K562 (cell line): ENCODE measurements around the gene PDE1C. TPM values are rescaled to one million over a fixed set of nuclear protein-coding genes. Genes with fewer than 3 reads are reported as not detected.

ENCODE experiments used
- ATAC-seq: fragments of 200-7000 bp; cut with Tn5 transposase; 3 replicates; pipeline ENCODE4 v1.9.1; 2020; ENCODE audit warnings: moderate library complexity
- BruUV-seq: library from RNA; stranded (reverse); fragments of 400-500 nt; replicated peaks from 2 replicates; lab custom pipeline; 2021; lab: Mats Ljungman, UMichigan
- CTCF ChIA-PET: fragments of 300-600 bp; formaldehyde crosslinking; extraction: SDS; loops from one replicate; lab custom pipeline; 2021; ENCODE audit warnings: low intra/inter-chr PET ratio; lab: Yijun Ruan, JAX
- POLR2A ChIA-PET: fragments of 300-600, 350-650 bp; sonication (Branson Sonifier 250); formaldehyde crosslinking; extraction: SDS; loops from one replicate; lab custom pipeline; 2021; ENCODE audit warnings: antibody characterized with exemption, inconsistent platforms; lab: Yijun Ruan, JAX
- DNase-seq, 4 experiments: peaks; one replicate each; pipeline versions ENCODE4 v3.0.0 to v3.0.0-alpha.2; 2011 to 2018; ENCODE audit warnings: low spot score in 3 of 4, mixed read lengths in 3 of 4; ENCODE audit errors: extremely low read depth in 1 of 4
- FAIRE-seq: peaks from 2 replicates; lab custom pipeline; 2011; peaks lifted over from hg19 to GRCh38; lab: Jason Lieb, UNC
- H2AFZ ChIP-seq: 2 replicates; pipeline ENCODE4 v1.6.0; 2011; ENCODE audit warnings: low read depth, low read length, control low read depth, inconsistent platforms
- H3K27ac ChIP-seq: fragments of 200-600 bp; 3 replicates; pipeline ENCODE4 v1.8.0; 2011; ENCODE audit warnings: low read depth, mild to moderate bottlenecking, control low read depth, inconsistent platforms, low read length, moderate library complexity, mixed read lengths; ENCODE audit errors: extremely low read depth
- H3K27me3 ChIP-seq, 2 experiments: fragments of 300-600 bp in 1 of 2; 2 replicates in 1 of 2; 3 replicates in 1 of 2; pipeline versions ENCODE4 v1.6.0 to v1.8.0; 2011; ENCODE audit warnings: inconsistent platforms in 2 of 2, low read length in 2 of 2, mild to moderate bottlenecking in 1 of 2, mixed read lengths in 1 of 2, moderate library complexity in 1 of 2; ENCODE audit not compliant: control insufficient read depth in 2 of 2, insufficient read depth in 2 of 2
- H3K36me3 ChIP-seq: fragments of 300-600 bp; 3 replicates; pipeline ENCODE4 v1.8.0; 2011; ENCODE audit warnings: mild to moderate bottlenecking, low read length, inconsistent platforms; ENCODE audit not compliant: control insufficient read depth, insufficient read depth
- H3K4me1 ChIP-seq, 2 experiments: fragments of 200-600 bp in 1 of 2; replicated peaks in 1 of 2; 2 replicates in 1 of 2; 3 replicates in 1 of 2; pipeline versions ENCODE4 v1.5.1 to v1.8.0; 2011; ENCODE audit warnings: inconsistent platforms in 2 of 2, low read length in 2 of 2, mild to moderate bottlenecking in 1 of 2, mixed read lengths in 1 of 2, moderate library complexity in 1 of 2; ENCODE audit not compliant: control insufficient read depth in 2 of 2, insufficient read depth in 2 of 2
- H3K4me2 ChIP-seq: 2 replicates; pipeline ENCODE4 v1.6.1; 2011; ENCODE audit warnings: low read length, control low read depth, inconsistent platforms, mixed read lengths; ENCODE audit not compliant: insufficient read depth
- H3K4me3 ChIP-seq: fragments of 200-600 bp; sonication (generic), shearing (Covaris generic); 2 replicates; pipeline ENCODE4 v1.5.1; 2016; ENCODE audit warnings: control low read depth, inconsistent platforms
- H3K79me2 ChIP-seq: fragments of 200-600 bp; 3 replicates; pipeline ENCODE4 v1.8.0; 2011; ENCODE audit warnings: low read length, inconsistent platforms; ENCODE audit not compliant: control insufficient read depth, insufficient read depth
- H3K9ac ChIP-seq, 2 experiments: 2 replicates each; pipeline versions ENCODE4 v1.6.0 to v1.6.1; 2011; ENCODE audit warnings: low read depth in 2 of 2, low read length in 2 of 2, control low read depth in 1 of 2, inconsistent platforms in 1 of 2, mild to moderate bottlenecking in 1 of 2, mixed read lengths in 1 of 2; ENCODE audit not compliant: insufficient read depth in 1 of 2
- H3K9me1 ChIP-seq: one replicate; pipeline ENCODE4 v1.6.0; 2011; ENCODE audit warnings: inconsistent platforms, mild to moderate bottlenecking, low read length, moderate library complexity; ENCODE audit not compliant: control insufficient read depth, insufficient read depth
- H3K9me3 ChIP-seq: replicated peaks from 2 replicates; pipeline ENCODE4 v1.5.1; 2011; ENCODE audit warnings: low read depth, low read length, inconsistent platforms; ENCODE audit not compliant: control insufficient read depth, insufficient read depth
- H4K20me1 ChIP-seq: replicated peaks from 2 replicates; pipeline ENCODE4 v1.6.1; 2011; ENCODE audit warnings: low read length, inconsistent platforms, mixed read lengths; ENCODE audit not compliant: control insufficient read depth, insufficient read depth
- ARNT ChIP-seq, 2 experiments: fragments of 450-650 bp; IDR thresholded peaks; 2 replicates each; pipeline ENCODE4 v1.6.1; 2016; ENCODE audit warnings: mild to moderate bottlenecking in 1 of 2
- ATF1 ChIP-seq, 2 experiments: fragments of 450-650 bp in 1 of 2; IDR thresholded peaks; 2 replicates each; pipeline ENCODE4 v1.6.1; 2016; ENCODE audit warnings: missing compliant biosample characterization in 1 of 2, missing genetic modification characterization in 1 of 2
- CAMTA2 ChIP-seq: fragments of 250-450 bp; sonication (Bioruptor Pico); conservative IDR thresholded peaks from 2 replicates; pipeline ENCODE4 v1.5.1; 2022
- EGR1 ChIP-seq: fragments of 450-650 bp; conservative IDR thresholded peaks from 2 replicates; pipeline ENCODE4 v1.6.1; 2017; ENCODE audit warnings: mild to moderate bottlenecking
- GTF2F1 ChIP-seq: IDR thresholded peaks from 2 replicates; pipeline ENCODE4 v1.6.1; 2011; ENCODE audit warnings: low read depth, low read length, improper control_type of control experiment
- HMBOX1 ChIP-seq: sonication (generic); IDR thresholded peaks from 2 replicates; pipeline ENCODE4 v1.6.1; 2016
- NFIC ChIP-seq: fragments of 450-650 bp; IDR thresholded peaks from 2 replicates; pipeline ENCODE4 v1.6.1; 2017; ENCODE audit warnings: mild to moderate bottlenecking, inconsistent platforms
- TAL1 ChIP-seq: fragments of 450-650 bp; IDR thresholded peaks from 2 replicates; pipeline ENCODE4 v1.6.1; 2016; ENCODE audit warnings: mild to moderate bottlenecking
- XRCC3 ChIP-seq: fragments of 450-650 bp; IDR thresholded peaks from 2 replicates; pipeline ENCODE4 v1.6.1; 2017; ENCODE audit warnings: mild to moderate bottlenecking, moderate library complexity
- ZNF165 ChIP-seq: fragments of 250-450 bp; sonication (Bioruptor Pico); IDR thresholded peaks from 2 replicates; pipeline ENCODE4 v1.4.0; 2020; ENCODE audit warnings: borderline replicate concordance
- ZNF384 ChIP-seq: IDR thresholded peaks from 2 replicates; pipeline ENCODE4 v1.6.1; 2012; ENCODE audit warnings: low read depth, low read length, improper control_type of control experiment
- WGBS: fragments of 100-300 bp; shearing (Covaris generic); methylation state at CpG from one replicate; pipeline ENCODE4 v1.1.6; 2016; ENCODE audit warnings: low coverage, mixed read lengths; ENCODE audit not compliant: insufficient coverage; ENCODE audit errors: missing lambda C conversion rate; 5-methylcytosine and 5-hydroxymethylcytosine counted together
- in situ Hi-C: fragments of 300-500 bp; cut with MboI; formaldehyde crosslinking; loops from 4 replicates; pipeline ENCODE4 v1.15.0; 2018; ENCODE audit warnings: inconsistent platforms, mixed read lengths
- intact Hi-C: fragments of 100-400 bp; cut with micrococcal nuclease; formaldehyde crosslinking; loops from 2 replicates; pipeline ENCODE4 v1.14.2; 2022
- polyA plus RNA-seq, 8 experiments: library from polyadenylated mRNA; depleted of rRNA in 4 of 8; stranded (reverse) in 5 of 8; unstranded in 3 of 8; fragments of >200 nt; fragmentation: Nextera tagmentation in 2 of 8; fragmentation: Illumina TruSeq in 1 of 8; extraction: Ambion mirVana in 2 of 8; extraction: Trizol in 1 of 8; gene quantifications; 2 replicates each; pipeline versions ENCODE4 v1.2.1 to v1.2.3, GENCODE V29; 2011 to 2014; ENCODE audit warnings: inconsistent platforms in 1 of 8, missing spikeins in 1 of 8
- total RNA-seq, 7 experiments: library from RNA; depleted of rRNA in 6 of 7; stranded (reverse); fragments of >200 nt in 6 of 7; fragmentation: Illumina TruSeq in 2 of 7; extraction: Trizol in 2 of 7; gene quantifications; 2 replicates each; pipeline versions ENCODE4 v1.2.1 to v1.2.3, GENCODE V29; 2011 to 2021; ENCODE audit warnings: low replicate concordance in 1 of 7

The PDE1C gene
- total and polyA plus RNA-seq, 9 of the 15 experiments (the other 6 are each of a cell fraction or from before 2014, with no cell fraction given): under 0.01 to 0.01 TPM; not detected in 7

- H3K9ac ChIP-seq: no peak overlapping the region
- FAIRE-seq (no peak), ATAC-seq (no peak), DNase-seq (no peak)
- intact Hi-C loops: no loop called here
- no TSS peak for BruUV-seq
- no peaks in the 10 kb centered on the region for H3K27me3 ChIP-seq
- H3K4me3 ChIP-seq: no peak overlapping the region
- CTCF ChIA-PET: no interaction called here
- POLR2A ChIA-PET: interaction anchor here (1.3 kb wide), 1 partner anchor 8 kb away, joined by 3 read pairs; no protein-coding TSS in a partner anchor
- no peaks in the 10 kb centered on the region for H3K9me1 ChIP-seq
- no peaks in the 10 kb centered on the region for H3K36me3 ChIP-seq
- no peaks in the 10 kb centered on the region for H3K79me2 ChIP-seq
- under 1% methylated on average over 6 of the region's 6 CpGs for WGBS
- no peak overlapping the region for H3K4me2 ChIP-seq
- TF ChIP-seq GTF2F1 (no peak), CAMTA2 (no peak), XRCC3 (no peak), NFIC (no peak), ARNT (IDR thresholded peaks at IDR 0.05) (no peak), ZNF165 (CRISPR knock-in tag) (no peak), TAL1 (no peak), ATF1 (CRISPR knock-in tag; IDR thresholded peaks at IDR 0.05) (no peak), ATF1 (tag; IDR thresholded peaks at IDR 0.05) (no peak), HMBOX1 (no peak), ZNF384 (no peak), EGR1 (no peak)
- no peak overlapping the region for H2AFZ ChIP-seq
- no peaks in the 10 kb centered on the region for H4K20me1 ChIP-seq
- no peak overlapping the region for H3K27ac ChIP-seq
- no peaks in the 10 kb centered on the region for H3K4me1 ChIP-seq
- H3K9me3 ChIP-seq: no peaks in the 10 kb centered on the region
- in situ Hi-C loops: no loop called here
Measured at GRCh38 chr7:31925753-31926454, 144.3 kb downstream of the PDE1C start.
